Peyer's patch (tissue), 4 donors: ENCODE data around the gene ANKRD35. TPM values are rescaled to one million over a fixed set of nuclear protein-coding genes. Genes with fewer than 3 reads are reported as not detected.

Source experiments
- DNase-seq, 3 donors: peaks; one replicate each; pipeline ENCODE4 v3.0.0-alpha.2; 2017 to 2019
- H3K27ac ChIP-seq, 4 donors: fragments of 200-600 bp; sonication (generic); one replicate each; pipeline ENCODE4 v1.5.1; 2016 to 2019
- H3K27me3 ChIP-seq, 2 donors: fragments of 200-600 bp; sonication (generic); one replicate each; pipeline ENCODE4 v1.5.1; 2019
- H3K36me3 ChIP-seq, 3 donors: fragments of 200-600 bp; sonication (generic); one replicate each; pipeline ENCODE4 v1.5.1; 2016 to 2019
- H3K4me1 ChIP-seq, 4 donors: fragments of 200-600 bp; sonication (generic); one replicate each; pipeline ENCODE4 v1.5.1; 2016 to 2019
- H3K4me3 ChIP-seq, 4 donors: fragments of 200-600 bp; sonication (generic); 1 replicate in 3 of 4; 2 replicates in 1 of 4; pipeline ENCODE4 v1.5.1; 2016 to 2019; ENCODE audit warnings: mild to moderate bottlenecking in 1 of 4
- H3K9me3 ChIP-seq, 4 donors: fragments of 200-600 bp; sonication (generic); one replicate each; pipeline ENCODE4 v1.5.1; 2016 to 2019; ENCODE audit warnings: mild to moderate bottlenecking in 1 of 4
- CTCF ChIP-seq, 6 experiments: fragments of 450-650 bp in 4 of 6; fragments of 200-600 bp in 2 of 6; sonication (generic) in 1 of 6; IDR thresholded peaks; one replicate each; pipeline ENCODE4 v1.5.1; 2017 to 2019; ENCODE audit warnings: antibody characterized with exemption in 6 of 6, mild to moderate bottlenecking in 3 of 6, moderate library complexity in 1 of 6
- POLR2A ChIP-seq, 2 donors: fragments of 450-650 bp; IDR thresholded peaks; one replicate each; pipeline ENCODE4 v1.5.1; 2017; ENCODE audit warnings: antibody characterized with exemption in 2 of 2, mild to moderate bottlenecking in 2 of 2, moderate library complexity in 2 of 2
- total RNA-seq, 4 donors: library from RNA; depleted of rRNA; stranded (reverse); fragments of >200 nt; gene quantifications; one replicate each; pipeline ENCODE4 v1.1.0, GENCODE V29; 2016

The ANKRD35 gene
- total RNA-seq, 4 donors from 2014 or later: 0.85 to 7.4 (median 1.2) TPM; not detected in 1

GRCh38 chr1:145916745-145917144 is 31.1 kb upstream of the ANKRD35 start:
- no peak for DNase-seq
- Histone ChIP-seq H3K27me3 (no peaks in the 10 kb centered on the region), H3K4me1 (peaks cover 0 to 22% (median 15%) of the 10 kb centered on the region in 4 donors), H3K36me3 (peaks cover 0 to 37% (median 0%) of the 10 kb centered on the region in 3 donors), H3K4me3 (no peak overlapping the region), H3K27ac (no peak overlapping the region), H3K9me3 (no peaks in the 10 kb centered on the region)
- TF ChIP-seq POLR2A (IDR thresholded peaks at IDR 0.05) (no peak), CTCF (IDR thresholded peaks at IDR 0.05) (no peak)

GRCh38 chr1:145912128-145912641 is 26.5 kb upstream of the ANKRD35 start:
- H3K36me3 ChIP-seq: peaks cover 0 to 50% (median 0%) of the 10 kb centered on the region in 3 donors
- H3K4me1 ChIP-seq: peaks cover 0 to 5% (median 0%) of the 10 kb centered on the region in 4 donors
- no peak overlapping the region for H3K27ac ChIP-seq
- H3K9me3 ChIP-seq: no peaks in the 10 kb centered on the region
- no peak overlapping the region for H3K4me3 ChIP-seq
- DNase-seq: no peak
- TF ChIP-seq POLR2A (IDR thresholded peaks at IDR 0.05) (no peak), CTCF (IDR thresholded peaks at IDR 0.05) (no peak)
- no peaks in the 10 kb centered on the region for H3K27me3 ChIP-seq

- H3K27ac ChIP-seq: no peak overlapping the region
- H3K4me1 ChIP-seq: no peaks in the 10 kb centered on the region
- no peaks in the 10 kb centered on the region for H3K9me3 ChIP-seq
- peaks cover 0 to 24% (median 0%) of the 10 kb centered on the region in 3 donors for H3K36me3 ChIP-seq
- TF ChIP-seq POLR2A (IDR thresholded peaks at IDR 0.05): no peak
- no peak for TF ChIP-seq CTCF (IDR thresholded peaks at IDR 0.05)
- no peaks in the 10 kb centered on the region for H3K27me3 ChIP-seq
- no peak overlapping the region for H3K4me3 ChIP-seq
- DNase-seq: no peak
These were observed 23.0 kb upstream of the ANKRD35 start for GRCh38 chr1:145908653-145909052.

- no peak overlapping the region for H3K27ac ChIP-seq
- no peaks in the 10 kb centered on the region for H3K4me1 ChIP-seq
- no peaks in the 10 kb centered on the region for H3K27me3 ChIP-seq
- H3K36me3 ChIP-seq: peaks cover 0 to 18% (median 0%) of the 10 kb centered on the region in 3 donors
- no peak for TF ChIP-seq POLR2A (IDR thresholded peaks at IDR 0.05)
- no peak for TF ChIP-seq CTCF (IDR thresholded peaks at IDR 0.05)
- H3K4me3 ChIP-seq: no peak overlapping the region
- no peaks in the 10 kb centered on the region for H3K9me3 ChIP-seq
- DNase-seq: no peak
These were observed 21.5 kb upstream of the ANKRD35 start for GRCh38 chr1:145906954-145907753.

GRCh38 chr1:145901312-145902021 is 15.8 kb upstream of the ANKRD35 start:
- no peaks in the 10 kb centered on the region for H3K36me3 ChIP-seq
- H3K4me1 ChIP-seq: no peaks in the 10 kb centered on the region
- H3K9me3 ChIP-seq: no peaks in the 10 kb centered on the region
- H3K4me3 ChIP-seq: no peak overlapping the region
- TF ChIP-seq CTCF (IDR thresholded peaks at IDR 0.05) (no peak), POLR2A (IDR thresholded peaks at IDR 0.05) (no peak)
- no peaks in the 10 kb centered on the region for H3K27me3 ChIP-seq
- DNase-seq: no peak
- H3K27ac ChIP-seq: no peak overlapping the region
